AML-193 (cell line): Measurements from ENCODE around the gene MYDGF.
"Not testable (repeated sequence)": the region's sequence is repeated elsewhere in the genome, so short reads cannot be mapped to it uniquely, and the experiment has no call there.

Experiments used
- DNase-seq, 2 experiments: peaks; one replicate each; lab custom pipeline; 2025; lab: John Stamatoyannopoulos, UW

MYDGF gene

GRCh38 chr19:4669723-4670480 is at the start of gene MYDGF:
Gene MYDGF, minus strand, starts transcription at chr19:4670342. Its CDS starts 8 bp downstream, at chr19:4670334.
- DNase-seq = peak; percentile 62 to 72

GRCh38 chr19:4719499-4719866 is 49.3 kb upstream of the MYDGF start:
- DNase-seq = no peak

- DNase-seq = no peak
These were observed 48.0 kb upstream of the MYDGF start for GRCh38 chr19:4717966-4718701.

GRCh38 chr19:4717191-4717965 is 47.2 kb upstream of the MYDGF start:
- no peak for DNase-seq

GRCh38 chr19:4715529-4716221 is 45.5 kb upstream of the MYDGF start:
- DNase-seq = no peak

- not testable (repeated sequence) for DNase-seq
These were observed 45.0 kb upstream of the MYDGF start for GRCh38 chr19:4715178-4715528.

- DNase-seq = no peak
These were observed 43.9 kb upstream of the MYDGF start for GRCh38 chr19:4714016-4714415.

GRCh38 chr19:4713384-4713951 is 43.3 kb upstream of the MYDGF start:
- DNase-seq = no peak

- no peak for DNase-seq
These were observed 42.6 kb upstream of the MYDGF start for GRCh38 chr19:4712771-4713170.

GRCh38 chr19:4711211-4711610 is 41.1 kb upstream of the MYDGF start:
- DNase-seq = no peak

- DNase-seq = no peak
These were observed 40.1 kb upstream of the MYDGF start for GRCh38 chr19:4710281-4710600.

- DNase-seq = no peak
These were observed 39.5 kb upstream of the MYDGF start for GRCh38 chr19:4709440-4710280.

GRCh38 chr19:4707956-4708650 is 38.0 kb upstream of the MYDGF start:
- no peak for DNase-seq

- no peak for DNase-seq
These were observed 37.2 kb upstream of the MYDGF start for GRCh38 chr19:4707322-4707721.

- DNase-seq = no peak
These were observed 35.4 kb upstream of the MYDGF start for GRCh38 chr19:4705413-4706131.

GRCh38 chr19:4704317-4704673 is 34.2 kb upstream of the MYDGF start:
- DNase-seq = no peak

- DNase-seq = no peak
These were observed 33.7 kb upstream of the MYDGF start for GRCh38 chr19:4703671-4704316.

- DNase-seq = no peak
These were observed 32.6 kb upstream of the MYDGF start for GRCh38 chr19:4702764-4703163.

- no peak for DNase-seq
These were observed 31.4 kb upstream of the MYDGF start for GRCh38 chr19:4701557-4701956.

- DNase-seq = no peak
These were observed 30.5 kb upstream of the MYDGF start for GRCh38 chr19:4700693-4700970.
